Stimulated activated naive CD8-positive, alpha-beta T cell treated with anti-CD3 and anti-CD28 coated beads, Interleukin-15, Interleukin-2, amounts not matched to agents 100 ng/mL and 50 ng/mL, for 24 hours (primary cell): ENCODE measurements around the gene TTC23L.
A peak's percentile ranks its signal among the peaks of the same experiment; 100 is the strongest.

Experiments used
- H3K27ac Mint-ChIP-seq: one replicate; pipeline ENCODE4 v1.8.0; 2021; ENCODE audit warnings: mild to moderate bottlenecking, mixed read lengths
- H3K27me3 Mint-ChIP-seq: one replicate; pipeline ENCODE4 v1.8.0; 2021; ENCODE audit warnings: mixed read lengths
- H3K36me3 Mint-ChIP-seq: one replicate; pipeline ENCODE4 v1.8.0; 2021; ENCODE audit warnings: low read depth, mixed read lengths
- H3K4me1 Mint-ChIP-seq: one replicate; pipeline ENCODE4 v1.8.0; 2021; ENCODE audit warnings: low read depth, mixed read lengths
- H3K4me3 Mint-ChIP-seq: one replicate; pipeline ENCODE4 v1.8.0; 2021; ENCODE audit warnings: mild to moderate bottlenecking, mixed read lengths
- H3K9me3 Mint-ChIP-seq: one replicate; pipeline ENCODE4 v1.8.0; 2021; ENCODE audit warnings: mixed read lengths

TTC23L gene

DNA sequence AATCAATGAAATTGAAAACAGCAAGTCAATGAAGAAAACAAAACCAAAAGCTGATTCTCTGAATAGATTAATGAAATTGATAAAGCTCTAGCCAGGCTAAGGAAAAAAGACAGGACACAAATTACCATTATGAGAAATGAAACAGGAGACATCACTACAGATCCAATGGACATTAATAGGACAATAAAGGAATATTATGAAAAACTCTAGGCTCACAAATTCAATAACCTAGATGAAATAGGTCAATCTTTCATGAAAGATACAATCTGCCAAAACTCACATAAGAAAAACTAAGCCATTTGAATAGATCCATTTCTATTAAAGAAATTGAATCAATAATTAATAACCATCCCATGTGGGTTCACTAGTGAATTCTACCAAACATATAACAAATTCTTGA lies 37.3 kb downstream of the TTC23L start:
- no peaks in the 10 kb centered on the region for H3K4me1 Mint-ChIP-seq
- no peak overlapping the region for H3K4me3 Mint-ChIP-seq
- H3K36me3 Mint-ChIP-seq = no peaks in the 10 kb centered on the region
- H3K27me3 Mint-ChIP-seq = no peaks in the 10 kb centered on the region
- H3K27ac Mint-ChIP-seq = no peak overlapping the region
- peaks cover 3% of the 10 kb centered on the region for H3K9me3 Mint-ChIP-seq

DNA sequence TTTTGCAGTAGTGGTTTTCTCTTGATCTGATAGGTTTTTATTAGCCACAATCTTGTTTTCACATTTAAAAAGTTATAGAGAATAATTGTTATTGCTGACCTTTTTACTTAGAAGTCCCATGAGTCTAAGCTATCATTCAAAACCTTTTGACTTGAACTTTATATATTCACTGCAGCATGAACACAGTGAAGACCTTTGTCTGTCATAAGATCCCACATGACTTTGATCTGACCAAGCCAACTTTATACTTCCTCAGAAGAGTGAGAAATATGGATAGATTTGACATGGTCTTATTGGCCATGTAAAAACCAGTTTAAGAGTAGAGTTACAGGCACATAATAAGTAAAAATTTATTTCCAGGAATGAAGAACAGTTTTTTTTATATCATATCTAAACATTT lies 42.3 kb downstream of the TTC23L start:
- no peak overlapping the region for H3K27ac Mint-ChIP-seq
- no peak overlapping the region for H3K4me3 Mint-ChIP-seq
- no peaks in the 10 kb centered on the region for H3K36me3 Mint-ChIP-seq
- no peaks in the 10 kb centered on the region for H3K4me1 Mint-ChIP-seq
- H3K27me3 Mint-ChIP-seq = peaks cover 4% of the 10 kb centered on the region
- no peaks in the 10 kb centered on the region for H3K9me3 Mint-ChIP-seq

DNA sequence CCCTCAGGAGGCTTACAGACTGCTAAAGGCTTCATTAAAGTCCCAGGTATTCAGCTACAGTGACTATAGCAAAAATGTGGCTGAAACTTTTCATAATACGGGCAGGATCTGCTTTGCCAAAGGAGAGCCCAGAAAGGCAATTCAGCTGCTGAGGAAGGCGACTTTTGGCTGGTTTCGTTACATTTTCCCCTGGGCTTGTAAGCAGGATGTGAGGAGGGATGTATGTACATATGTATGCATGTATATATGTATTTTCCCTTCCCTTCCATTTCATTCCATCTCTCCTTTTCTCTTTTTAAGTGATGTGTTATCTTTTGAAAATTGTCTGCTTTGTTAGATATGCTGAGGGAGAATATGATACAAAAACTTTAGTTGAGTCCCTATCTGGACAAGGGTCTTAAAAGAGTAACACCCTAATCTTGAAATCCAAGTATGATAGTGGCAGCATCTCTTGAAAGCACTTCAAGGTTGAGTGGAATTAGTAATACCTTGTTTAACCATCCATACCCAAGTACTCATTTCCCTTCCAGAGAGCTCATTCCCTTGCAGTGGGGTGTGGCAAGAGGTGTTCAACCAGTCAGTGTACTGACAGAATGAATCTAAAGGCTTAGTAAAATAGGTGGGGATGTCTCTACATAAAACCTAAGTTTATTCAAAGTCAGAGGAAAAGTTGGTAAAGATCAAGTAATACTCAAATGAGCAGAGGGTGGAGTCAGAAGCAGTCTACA lies 47.6 kb downstream of the TTC23L start:
- no peak overlapping the region for H3K4me3 Mint-ChIP-seq
- no peaks in the 10 kb centered on the region for H3K4me1 Mint-ChIP-seq
- H3K36me3 Mint-ChIP-seq = no peaks in the 10 kb centered on the region
- peaks cover 7% of the 10 kb centered on the region for H3K27me3 Mint-ChIP-seq
- H3K27ac Mint-ChIP-seq = no peak overlapping the region
- no peaks in the 10 kb centered on the region for H3K9me3 Mint-ChIP-seq

DNA sequence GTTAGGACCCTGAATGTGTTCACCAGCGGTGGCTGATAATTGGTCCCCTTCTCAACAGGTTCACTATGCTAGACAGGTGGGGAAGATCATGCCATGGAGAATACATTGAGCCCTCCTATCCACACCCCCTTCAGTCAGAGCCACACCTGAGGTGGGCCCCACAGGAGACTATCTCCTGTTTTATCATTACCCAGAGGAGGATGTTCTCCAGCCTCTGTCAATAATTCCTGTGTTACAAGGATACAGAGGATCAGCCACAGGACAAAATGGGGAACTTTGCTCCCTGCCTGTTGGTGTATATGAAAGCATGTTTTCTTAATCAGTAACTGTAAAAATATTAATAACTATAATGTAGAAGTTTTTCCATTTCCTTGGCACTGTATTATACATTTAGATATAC lies 50.4 kb downstream of the TTC23L start:
- H3K27ac Mint-ChIP-seq = no peak overlapping the region
- peaks cover 4% of the 10 kb centered on the region for H3K27me3 Mint-ChIP-seq
- no peaks in the 10 kb centered on the region for H3K36me3 Mint-ChIP-seq
- no peaks in the 10 kb centered on the region for H3K9me3 Mint-ChIP-seq
- no peaks in the 10 kb centered on the region for H3K4me1 Mint-ChIP-seq
- H3K4me3 Mint-ChIP-seq = no peak overlapping the region

DNA sequence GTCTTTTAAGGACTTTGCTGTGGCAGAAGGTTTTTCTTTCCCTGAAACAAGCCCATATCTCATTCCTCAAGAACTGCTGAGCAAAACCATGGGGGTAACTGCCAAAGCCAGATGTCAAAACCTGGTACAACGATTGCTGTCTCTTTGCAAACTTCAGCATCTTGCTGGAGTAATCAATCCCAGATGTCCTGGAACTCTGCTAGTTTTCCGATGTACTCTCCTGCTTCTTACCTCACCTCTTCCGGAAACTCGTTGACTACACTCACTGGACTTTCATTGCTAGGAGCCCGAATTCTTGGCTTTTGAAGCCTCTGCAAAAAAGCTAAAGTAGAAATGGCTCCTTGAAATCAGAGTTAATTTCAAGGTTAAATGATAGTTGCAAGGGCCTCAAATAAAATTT lies 53.0 kb downstream of the TTC23L start:
- no peak overlapping the region for H3K4me3 Mint-ChIP-seq
- no peaks in the 10 kb centered on the region for H3K36me3 Mint-ChIP-seq
- H3K4me1 Mint-ChIP-seq = no peaks in the 10 kb centered on the region
- H3K9me3 Mint-ChIP-seq = no peaks in the 10 kb centered on the region
- H3K27ac Mint-ChIP-seq = no peak overlapping the region
- peaks cover 2% of the 10 kb centered on the region for H3K27me3 Mint-ChIP-seq

DNA sequence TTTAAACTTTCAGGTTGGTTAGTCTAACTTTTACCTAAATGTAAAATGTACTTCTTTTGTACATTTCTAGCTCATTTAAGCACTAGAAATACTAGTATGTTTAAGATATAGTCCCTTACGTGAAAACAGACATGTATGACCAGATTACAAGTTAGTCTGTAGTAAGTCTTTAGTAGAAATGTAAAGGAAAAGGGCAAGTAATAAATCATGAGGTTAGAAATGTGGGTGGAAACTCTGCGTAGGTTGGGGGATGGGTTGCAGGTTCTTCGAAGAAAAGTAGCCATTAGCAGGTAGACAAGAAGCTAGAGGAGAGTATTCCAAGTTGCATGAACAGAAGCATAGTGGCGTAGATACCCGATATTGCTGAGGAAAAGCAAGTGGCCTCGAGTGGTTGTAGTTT lies 53.5 kb downstream of the TTC23L start:
- Mint-ChIP-seq H3K27ac (no peak overlapping the region), H3K4me3 (no peak overlapping the region), H3K36me3 (no peaks in the 10 kb centered on the region), H3K9me3 (no peaks in the 10 kb centered on the region), H3K27me3 (no peaks in the 10 kb centered on the region), H3K4me1 (no peaks in the 10 kb centered on the region)

DNA sequence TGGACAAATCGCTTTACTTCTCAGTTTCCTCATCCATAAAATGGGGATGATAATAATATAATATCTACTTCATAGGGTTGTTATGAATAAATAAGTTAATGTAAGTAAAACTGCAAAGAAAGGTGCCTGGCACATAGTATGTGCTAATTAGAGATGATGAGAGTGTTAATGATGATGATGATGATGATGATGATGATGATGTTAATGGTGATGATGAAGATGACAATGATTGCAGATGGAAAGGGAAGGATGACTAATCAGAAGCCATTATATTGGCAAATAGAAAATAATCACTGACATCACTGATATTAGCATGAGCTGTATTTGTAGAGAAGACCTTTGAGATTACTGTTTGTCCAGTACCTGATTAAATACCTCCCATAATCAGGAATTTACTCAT lies 55.8 kb downstream of the TTC23L start:
- Mint-ChIP-seq H3K4me1 (no peaks in the 10 kb centered on the region), H3K27ac (no peak overlapping the region), H3K4me3 (no peak overlapping the region), H3K36me3 (no peaks in the 10 kb centered on the region), H3K27me3 (no peaks in the 10 kb centered on the region), H3K9me3 (no peaks in the 10 kb centered on the region)

DNA sequence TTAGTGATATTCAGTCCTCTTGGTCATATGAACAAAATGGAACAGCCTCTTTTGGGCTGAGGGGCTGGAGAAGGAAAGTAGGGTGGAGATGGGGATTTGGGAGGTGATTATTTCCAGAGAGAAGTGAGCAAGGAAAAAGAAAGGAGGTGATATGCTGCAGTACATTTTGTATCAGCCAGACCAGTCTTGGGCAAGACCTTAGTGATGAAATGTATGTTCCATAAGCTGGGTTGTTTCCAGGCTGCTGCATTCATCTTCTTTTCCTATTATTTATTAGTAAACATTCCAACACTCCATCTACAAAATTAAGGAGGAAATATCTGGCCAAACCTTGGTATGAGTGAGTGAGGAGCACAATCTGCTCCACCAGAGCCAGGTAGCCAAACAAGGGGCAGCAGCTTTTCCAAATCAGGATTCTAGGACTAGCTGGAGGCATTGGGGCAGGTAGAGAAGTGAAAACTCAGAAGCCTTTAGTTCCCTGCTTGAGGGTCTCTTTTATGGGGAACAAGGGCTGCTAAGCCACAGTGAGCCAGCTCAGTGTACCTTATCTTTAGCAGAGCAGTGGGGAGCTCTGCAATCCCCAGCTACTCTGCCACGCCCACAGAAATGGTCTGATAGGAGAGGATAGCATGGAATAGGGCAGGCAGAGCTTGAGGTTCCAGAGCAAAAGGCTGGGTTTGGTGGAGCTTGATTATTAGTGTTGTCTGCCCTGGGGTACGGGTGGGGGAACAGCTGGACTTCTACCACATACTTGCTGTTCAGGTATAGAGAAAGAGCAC lies 56.9 kb downstream of the TTC23L start:
- Mint-ChIP-seq H3K27me3 (no peaks in the 10 kb centered on the region), H3K4me3 (no peak overlapping the region), H3K36me3 (no peaks in the 10 kb centered on the region), H3K4me1 (no peaks in the 10 kb centered on the region), H3K27ac (no peak overlapping the region), H3K9me3 (no peaks in the 10 kb centered on the region)

DNA sequence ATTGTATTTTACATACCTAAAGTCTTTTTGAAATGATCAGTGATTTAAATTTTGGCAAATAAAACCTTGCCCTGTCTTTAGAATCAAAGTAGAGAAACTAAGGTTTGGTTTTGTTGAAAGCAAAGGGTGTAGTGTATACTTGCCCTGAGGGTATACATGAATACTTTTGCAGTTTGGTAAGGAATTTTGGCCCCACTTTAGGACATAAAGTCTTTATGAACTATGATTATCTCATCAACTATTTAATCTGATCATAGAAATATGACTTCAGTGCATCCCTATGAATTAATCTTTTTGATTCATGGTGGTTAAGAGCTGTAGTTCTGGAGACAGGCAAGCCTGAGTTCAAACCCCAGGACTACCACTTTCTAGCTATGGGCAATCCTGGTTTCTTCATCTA lies 58.7 kb downstream of the TTC23L start:
- H3K36me3 Mint-ChIP-seq = no peaks in the 10 kb centered on the region
- no peak overlapping the region for H3K27ac Mint-ChIP-seq

DNA sequence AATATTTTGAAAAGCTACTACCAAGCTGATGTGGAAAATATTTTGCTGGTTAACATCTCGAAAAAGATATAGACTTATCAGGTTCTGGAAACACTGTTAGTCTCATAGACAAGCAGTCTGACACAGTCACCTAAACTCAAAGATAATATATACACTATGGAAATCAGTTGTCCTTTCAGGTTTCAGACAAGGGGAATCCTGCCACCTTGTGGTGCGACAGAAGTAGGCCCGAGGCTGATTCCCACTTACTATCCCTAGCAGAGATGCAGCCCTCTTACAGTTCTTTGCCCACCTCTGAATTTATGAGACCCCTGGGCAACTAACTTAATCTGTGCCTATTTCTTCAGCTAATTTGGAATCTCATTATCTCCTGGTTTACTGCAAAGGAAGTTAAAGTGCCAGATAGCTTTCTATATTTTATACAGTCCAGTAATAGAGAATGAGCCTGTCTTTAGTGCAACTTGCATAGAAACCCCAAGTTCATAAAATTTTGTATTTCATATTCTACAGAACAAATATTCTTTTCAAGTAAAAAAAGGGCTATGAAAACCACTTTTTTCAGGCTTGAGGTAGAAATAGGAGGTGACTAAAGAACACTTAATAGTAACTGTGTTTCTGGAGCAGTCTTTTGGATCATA lies 59.4 kb downstream of the TTC23L start:
- Mint-ChIP-seq H3K9me3 (no peaks in the 10 kb centered on the region), H3K4me3 (no peak overlapping the region), H3K36me3 (peaks cover 2% of the 10 kb centered on the region), H3K27ac (no peak overlapping the region), H3K27me3 (no peaks in the 10 kb centered on the region), H3K4me1 (no peaks in the 10 kb centered on the region)

More for the DNA sequence above, 58.7 kb downstream of the TTC23L start:
- Mint-ChIP-seq H3K4me3 (no peak overlapping the region), H3K4me1 (no peaks in the 10 kb centered on the region), H3K27me3 (no peaks in the 10 kb centered on the region), H3K9me3 (no peaks in the 10 kb centered on the region)

DNA sequence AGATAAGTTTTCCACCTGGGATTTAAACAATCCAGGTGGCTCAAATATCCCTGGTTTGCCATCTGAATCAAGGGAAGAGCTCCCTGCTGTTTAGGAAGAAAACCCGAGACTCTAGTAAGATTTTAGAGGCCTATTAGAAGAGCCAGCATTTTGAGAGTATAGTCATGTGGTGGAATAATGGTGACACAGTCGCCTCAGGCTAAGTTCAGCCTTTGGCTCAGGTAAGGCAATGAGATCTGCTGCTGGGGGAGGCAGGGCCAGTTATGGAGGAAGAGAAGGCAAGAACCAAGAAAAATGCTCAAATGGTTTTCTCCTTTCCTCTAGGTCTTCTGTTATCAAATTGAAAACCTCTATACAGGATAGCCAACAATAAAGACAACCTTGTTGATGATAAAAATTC lies 60.1 kb downstream of the TTC23L start:
- Mint-ChIP-seq H3K27me3 (no peaks in the 10 kb centered on the region), H3K4me1 (no peaks in the 10 kb centered on the region), H3K4me3 (no peak overlapping the region)

DNA sequence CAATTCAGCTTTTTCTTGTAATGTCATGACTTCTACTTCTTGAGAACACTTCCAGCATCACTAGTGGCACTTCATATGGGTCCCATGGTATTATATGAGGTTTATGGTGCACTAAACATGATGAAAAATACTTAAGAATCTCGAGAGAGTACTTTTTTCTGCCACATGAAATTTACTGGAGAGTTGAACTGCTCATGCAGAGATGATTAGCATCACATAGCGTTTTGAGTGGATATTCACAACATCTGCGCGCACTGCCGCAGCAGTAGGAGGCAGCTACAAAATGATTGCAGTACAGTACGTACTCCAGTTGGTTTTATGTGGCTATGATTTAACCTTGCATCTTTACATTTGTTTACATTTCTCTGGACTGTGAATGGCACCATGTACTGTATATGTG lies 61.7 kb downstream of the TTC23L start:
- H3K27me3 Mint-ChIP-seq = no peaks in the 10 kb centered on the region
- no peaks in the 10 kb centered on the region for H3K9me3 Mint-ChIP-seq
- H3K4me1 Mint-ChIP-seq = no peaks in the 10 kb centered on the region
- no peak overlapping the region for H3K4me3 Mint-ChIP-seq
- H3K36me3 Mint-ChIP-seq = peaks cover 16% of the 10 kb centered on the region
- H3K27ac Mint-ChIP-seq = no peak overlapping the region

More for the DNA sequence above, 60.1 kb downstream of the TTC23L start:
- Mint-ChIP-seq H3K36me3 (peaks cover 5% of the 10 kb centered on the region), H3K27ac (no peak overlapping the region), H3K9me3 (no peaks in the 10 kb centered on the region)

DNA sequence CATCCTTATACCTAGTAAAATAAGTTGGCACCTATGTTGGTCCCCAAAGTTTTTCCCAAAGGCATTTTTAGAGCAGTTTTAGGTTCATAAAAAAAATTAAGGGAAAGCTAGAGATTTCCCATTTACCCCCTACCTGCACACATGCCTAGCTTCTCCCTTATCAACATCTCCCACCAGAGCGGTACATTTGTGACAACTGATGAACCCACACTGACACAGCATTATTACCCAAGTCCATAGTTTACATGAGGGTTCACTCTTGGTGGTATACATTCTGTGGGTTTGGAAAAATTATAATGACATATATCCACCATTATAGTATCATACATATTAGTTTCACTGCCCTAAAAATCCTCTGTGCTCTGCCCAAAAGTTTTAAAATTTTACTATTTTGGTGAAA lies 64.3 kb downstream of the TTC23L start:
- Mint-ChIP-seq H3K36me3 (peaks cover 22% of the 10 kb centered on the region), H3K4me3 (no peak overlapping the region), H3K27ac (no peak overlapping the region), H3K9me3 (no peaks in the 10 kb centered on the region), H3K27me3 (no peaks in the 10 kb centered on the region), H3K4me1 (no peaks in the 10 kb centered on the region)

DNA sequence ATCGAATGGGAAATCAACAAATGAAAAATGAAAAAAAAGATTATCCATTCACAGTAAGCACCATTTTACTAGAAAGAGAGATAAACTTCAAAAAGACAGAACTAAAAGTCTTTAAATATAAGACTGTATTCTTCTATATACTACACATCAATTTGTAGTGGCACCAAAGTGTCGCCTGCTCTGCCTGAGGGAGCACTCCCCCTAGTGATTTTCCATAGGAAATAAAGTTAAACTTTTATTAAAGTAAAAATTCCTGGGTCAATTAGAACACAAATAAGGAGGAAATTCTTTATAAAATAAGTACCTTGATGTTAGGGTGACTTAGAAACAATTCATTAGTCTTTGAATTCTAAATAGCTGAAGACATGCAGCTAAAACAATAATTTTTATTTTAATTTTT lies 66.6 kb downstream of the TTC23L start:
- no peaks in the 10 kb centered on the region for H3K9me3 Mint-ChIP-seq
- no peak overlapping the region for H3K4me3 Mint-ChIP-seq
- H3K36me3 Mint-ChIP-seq = peaks cover 39% of the 10 kb centered on the region
- H3K27me3 Mint-ChIP-seq = no peaks in the 10 kb centered on the region
- H3K4me1 Mint-ChIP-seq = no peaks in the 10 kb centered on the region
- no peak overlapping the region for H3K27ac Mint-ChIP-seq

DNA sequence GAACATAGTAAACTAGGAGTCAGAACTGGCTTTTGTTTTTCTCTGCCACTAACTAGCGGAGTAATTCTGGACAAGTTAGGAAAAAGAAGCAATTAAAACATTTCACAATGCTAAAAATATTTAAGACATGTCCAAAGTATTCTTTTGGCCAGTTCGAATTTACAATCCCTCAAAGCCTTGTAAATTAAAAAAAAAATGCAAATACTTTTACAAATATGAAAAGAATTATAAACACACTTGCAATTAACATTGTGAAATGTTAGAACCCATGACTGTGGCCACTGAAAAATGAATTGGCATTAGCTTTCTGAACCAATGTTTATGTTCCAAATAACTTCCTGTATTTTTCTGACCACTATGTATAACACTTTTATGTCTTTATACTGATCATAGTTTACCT lies 74.1 kb downstream of the TTC23L start:
- peaks cover 63% of the 10 kb centered on the region for H3K36me3 Mint-ChIP-seq
- H3K27me3 Mint-ChIP-seq = no peaks in the 10 kb centered on the region
- peak overlapping the region; percentile 6 for H3K4me3 Mint-ChIP-seq
- peaks cover 38% of the 10 kb centered on the region for H3K4me1 Mint-ChIP-seq
- no peak overlapping the region for H3K27ac Mint-ChIP-seq
- no peaks in the 10 kb centered on the region for H3K9me3 Mint-ChIP-seq
